RWPE1 (cell line): ENCODE data around the gene NINJ1.

Source experiments
- CTCF ChIA-PET: fragments of 350-600 bp; sonication (Branson Sonifier 250); formaldehyde crosslinking; extraction: SDS; loops from one replicate; lab custom pipeline; 2021; lab: Yijun Ruan, JAX
- POLR2A ChIA-PET: fragments of 400-600 bp; formaldehyde crosslinking; extraction: SDS; loops from one replicate; lab custom pipeline; 2020; ENCODE audit warnings: antibody characterized with exemption; ENCODE audit not compliant: low non-redundant PET; lab: Yijun Ruan, JAX
- DNase-seq: peaks from one replicate; pipeline ENCODE4 v3.0.0; 2012; ENCODE audit warnings: low spot score
- H3K27ac ChIP-seq: fragments of 450-650 bp; 2 replicates; pipeline ENCODE4 v1.5.1; 2017
- TF ChIP-seq, protein P1 (sequence below): fragments of 450-650 bp; conservative IDR thresholded peaks from 2 replicates; pipeline ENCODE4 v1.5.1; 2017; ENCODE audit warnings: low read depth, mild to moderate bottlenecking

The NINJ1 gene

DNA sequence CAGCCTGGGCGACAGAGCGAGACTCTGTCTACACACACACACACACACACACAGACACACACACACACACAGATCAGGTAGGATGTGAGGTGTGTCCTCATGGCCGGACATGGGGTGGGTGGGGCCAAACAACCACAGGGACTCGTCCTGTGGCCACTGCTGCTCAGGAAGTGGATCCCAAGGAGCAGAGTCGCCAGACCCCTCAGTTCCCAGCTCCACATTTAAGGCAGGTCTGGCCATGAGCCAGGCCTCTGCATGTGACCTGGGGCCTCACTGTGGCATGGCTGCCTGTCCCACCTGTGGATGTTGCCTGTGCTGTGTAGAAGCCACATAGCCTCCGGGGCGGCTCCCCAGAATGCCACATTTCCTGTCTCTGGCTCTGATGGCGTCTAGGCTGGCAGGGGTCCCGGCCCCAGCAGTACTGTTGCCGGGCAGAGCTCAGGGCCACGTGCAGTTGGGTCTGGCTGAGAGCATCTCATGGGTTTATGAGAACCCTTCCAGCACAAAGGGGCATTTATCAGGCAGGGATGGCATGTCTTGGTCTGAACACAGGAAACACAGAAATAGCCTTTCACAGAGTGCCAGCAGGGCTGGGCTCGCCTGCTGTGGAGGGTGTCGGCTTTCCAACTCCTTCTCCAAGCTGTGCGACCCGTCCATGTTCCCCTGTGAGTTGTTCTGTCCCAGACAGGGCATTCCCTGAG lies 9.9 kb upstream of the NINJ1 start:
- H3K27ac ChIP-seq: peak overlapping the region; percentile 85
- ChIA-PET CTCF (interaction anchor here (0.5 to 0.7 kb wide), 5 partner anchors 10 to 486 kb away, joined by 3 to 4 read pairs (median 3); no protein-coding TSS in a partner anchor), POLR2A (no interaction called here)
- TF ChIP-seq, protein P1, sequence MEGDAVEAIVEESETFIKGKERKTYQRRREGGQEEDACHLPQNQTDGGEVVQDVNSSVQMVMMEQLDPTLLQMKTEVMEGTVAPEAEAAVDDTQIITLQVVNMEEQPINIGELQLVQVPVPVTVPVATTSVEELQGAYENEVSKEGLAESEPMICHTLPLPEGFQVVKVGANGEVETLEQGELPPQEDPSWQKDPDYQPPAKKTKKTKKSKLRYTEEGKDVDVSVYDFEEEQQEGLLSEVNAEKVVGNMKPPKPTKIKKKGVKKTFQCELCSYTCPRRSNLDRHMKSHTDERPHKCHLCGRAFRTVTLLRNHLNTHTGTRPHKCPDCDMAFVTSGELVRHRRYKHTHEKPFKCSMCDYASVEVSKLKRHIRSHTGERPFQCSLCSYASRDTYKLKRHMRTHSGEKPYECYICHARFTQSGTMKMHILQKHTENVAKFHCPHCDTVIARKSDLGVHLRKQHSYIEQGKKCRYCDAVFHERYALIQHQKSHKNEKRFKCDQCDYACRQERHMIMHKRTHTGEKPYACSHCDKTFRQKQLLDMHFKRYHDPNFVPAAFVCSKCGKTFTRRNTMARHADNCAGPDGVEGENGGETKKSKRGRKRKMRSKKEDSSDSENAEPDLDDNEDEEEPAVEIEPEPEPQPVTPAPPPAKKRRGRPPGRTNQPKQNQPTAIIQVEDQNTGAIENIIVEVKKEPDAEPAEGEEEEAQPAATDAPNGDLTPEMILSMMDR: no peak
- no peak for DNase-seq

DNA sequence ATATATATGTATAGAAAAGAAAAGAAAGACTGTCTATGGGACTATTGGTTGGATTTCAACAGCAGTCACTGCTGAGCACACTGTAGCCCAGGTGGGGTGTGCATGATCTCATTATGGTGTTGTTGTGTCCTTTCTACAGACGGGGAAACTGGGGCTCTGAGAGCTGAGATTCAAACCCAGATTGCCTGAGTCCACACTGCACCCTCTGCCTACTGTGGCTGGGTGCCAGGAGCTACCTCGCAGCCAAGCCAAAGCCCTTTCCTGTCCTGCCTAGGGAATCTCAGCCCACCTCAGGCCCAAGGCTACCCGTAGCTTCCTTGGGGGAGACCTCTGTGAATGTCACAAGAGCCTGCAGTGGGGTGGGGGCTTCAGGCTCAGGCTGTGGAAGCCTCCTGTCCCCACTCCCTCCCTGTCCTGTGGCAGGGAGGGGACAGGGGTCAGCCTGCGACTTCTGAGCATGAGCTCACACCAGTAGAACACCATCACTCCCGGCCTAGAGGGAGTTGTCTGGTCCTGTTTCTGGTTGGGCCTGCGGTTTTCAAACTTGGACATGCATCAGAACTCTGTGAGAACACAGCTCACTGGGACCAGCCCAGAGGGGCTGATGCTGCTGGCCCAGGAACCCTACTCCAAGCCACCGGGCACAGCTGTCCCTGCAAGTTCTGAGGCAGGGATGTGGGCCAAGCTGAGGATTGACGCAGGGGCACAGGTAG lies 7.9 kb upstream of the NINJ1 start:
- TF ChIP-seq, protein P1: no peak
- H3K27ac ChIP-seq: peak overlapping the region; percentile 85
- CTCF ChIA-PET: interaction anchor here (1.3 to 3.2 kb wide), 2 partner anchors 12 to 33 kb away, joined by 7 to 21 read pairs; no protein-coding TSS in a partner anchor
- POLR2A ChIA-PET: no interaction called here
- DNase-seq: no peak

DNA sequence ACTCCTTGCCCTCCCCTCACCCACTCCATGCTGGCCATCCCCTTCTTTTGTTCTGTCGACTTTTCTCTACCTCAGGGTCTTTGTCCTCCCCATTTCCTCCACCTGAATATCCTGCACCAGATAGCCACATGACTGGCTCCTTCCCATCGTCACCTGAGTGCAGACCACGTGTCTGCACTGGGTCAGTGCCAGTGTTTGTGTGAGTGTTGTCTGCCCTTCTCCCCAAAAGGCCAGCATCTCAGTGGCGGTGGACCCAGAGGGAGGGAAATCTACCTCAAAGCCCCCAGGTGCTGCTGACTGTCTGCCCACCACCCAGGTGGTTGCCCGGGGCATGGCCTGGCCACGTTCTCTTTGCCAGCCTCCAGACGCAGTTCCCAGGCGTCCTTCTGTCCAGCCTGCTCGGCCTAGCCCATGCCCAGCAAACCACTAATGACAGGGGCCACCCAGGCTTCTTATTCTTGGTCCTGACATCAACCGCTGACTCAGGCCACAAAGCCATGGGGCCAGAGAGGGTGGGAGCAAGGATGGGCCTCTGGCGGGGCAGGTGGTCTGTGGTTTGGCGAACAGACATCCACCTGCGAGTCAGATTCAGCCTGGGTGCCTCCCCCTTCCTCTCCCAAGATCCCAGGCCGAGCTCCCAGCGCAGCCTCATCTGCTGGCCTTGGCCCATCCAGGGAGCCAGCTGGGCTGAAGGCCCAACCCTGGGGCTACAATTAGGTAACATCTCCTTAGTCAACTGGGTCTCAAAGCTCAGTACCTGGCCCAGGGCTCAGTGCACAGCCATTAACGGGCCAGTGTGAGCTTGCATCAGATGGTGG lies 5.5 kb upstream of the NINJ1 start:
- CTCF ChIA-PET: interaction anchor here (1.4 to 3.2 kb wide), 2 partner anchors 30 to 136 kb away, joined by 4 to 21 read pairs; no protein-coding TSS in a partner anchor
- POLR2A ChIA-PET: interaction anchor here (0.9 kb wide), 1 partner anchor 48 kb away, joined by 3 read pairs; no protein-coding TSS in a partner anchor
- H3K27ac ChIP-seq: peak overlapping the region; percentile 85
- peak; percentile 44 for DNase-seq
- TF ChIP-seq, protein P1: no peak

DNA sequence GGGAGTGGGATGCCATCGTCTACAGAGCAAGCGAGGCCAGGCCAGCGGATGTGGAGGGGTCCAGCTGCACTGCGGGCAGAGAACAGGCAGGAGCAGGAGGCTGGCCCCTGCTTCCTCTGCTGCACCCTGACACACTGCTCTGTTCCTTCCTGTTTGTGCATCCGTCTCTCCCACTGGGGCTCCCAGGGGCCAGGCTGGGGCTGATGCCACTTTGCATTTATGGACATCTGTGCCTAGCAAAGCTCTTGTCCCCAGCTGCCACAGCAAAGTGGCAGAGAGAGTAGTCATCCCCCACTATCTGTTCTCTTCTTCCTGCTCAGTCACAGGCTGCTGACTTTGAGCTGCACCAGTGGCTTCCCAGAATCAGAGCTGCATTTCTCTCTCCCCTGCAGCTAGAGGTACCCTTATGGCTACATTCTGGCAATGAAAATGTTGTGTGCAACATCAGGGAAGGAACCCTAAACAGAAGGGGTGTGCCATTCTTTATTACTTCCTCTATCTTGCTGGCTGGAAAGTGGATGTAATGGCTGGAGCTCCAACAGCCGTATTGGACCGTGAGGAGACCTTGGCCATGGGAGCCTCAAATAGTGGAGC lies 4.2 kb upstream of the NINJ1 start:
- CTCF ChIA-PET: interaction anchor here (1.0 to 1.4 kb wide), 2 partner anchors 18 to 135 kb away, joined by 4 read pairs; no protein-coding TSS in a partner anchor
- peak overlapping the region; percentile 94 for H3K27ac ChIP-seq

DNA sequence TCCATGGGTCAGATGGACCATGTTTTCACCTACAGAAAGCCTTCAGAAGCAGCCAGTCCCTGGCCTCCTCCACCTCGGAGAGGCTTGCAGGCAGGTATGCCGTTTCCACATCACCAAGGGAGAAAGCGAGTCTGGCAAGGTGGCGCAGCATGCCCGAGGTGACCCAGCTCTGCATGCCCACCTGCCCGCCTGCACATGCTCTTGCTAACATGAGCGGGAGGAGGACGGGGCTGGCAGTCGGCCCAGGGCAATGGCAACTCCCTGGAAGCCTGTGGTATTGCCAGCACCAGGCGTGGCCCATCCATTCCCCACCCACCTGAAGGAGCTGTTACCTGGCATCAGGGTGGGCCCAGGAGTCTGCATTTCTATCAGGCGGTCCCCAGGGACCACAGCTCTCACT lies 3.3 kb upstream of the NINJ1 start:
- POLR2A ChIA-PET: no interaction called here
- H3K27ac ChIP-seq: peak overlapping the region; percentile 94
- DNase-seq: no peak
- TF ChIP-seq, protein P1: no peak
- CTCF ChIA-PET: interaction anchor here (0.6 to 1.0 kb wide), 4 partner anchors 10 to 683 kb away, joined by 3 to 4 read pairs (median 3); no protein-coding TSS in a partner anchor

More for the DNA sequence above, 4.2 kb upstream of the NINJ1 start:
- no peak for DNase-seq
- TF ChIP-seq, protein P1: no peak
- POLR2A ChIA-PET: no interaction called here
